Fibroblast of mammary gland (primary cell): ENCODE results near the gene TCF7L2.

ENCODE experiments used
- DNase-seq: peaks from one replicate; pipeline ENCODE4 v3.0.0-alpha.2; 2010; ENCODE audit warnings: low read depth
- H3K4me3 ChIP-seq: 2 replicates; pipeline ENCODE4 v1.5.1; 2011; ENCODE audit warnings: low read depth, mild to moderate bottlenecking, low read length, moderate library complexity; ENCODE audit not compliant: control insufficient read depth
- TF ChIP-seq, protein P1 (sequence below): conservative IDR thresholded peaks from 2 replicates; pipeline ENCODE4 v1.5.1; 2011; ENCODE audit warnings: low read depth, low read length, inconsistent platforms; ENCODE audit not compliant: control insufficient read depth, insufficient read depth

The TCF7L2 gene

DNA sequence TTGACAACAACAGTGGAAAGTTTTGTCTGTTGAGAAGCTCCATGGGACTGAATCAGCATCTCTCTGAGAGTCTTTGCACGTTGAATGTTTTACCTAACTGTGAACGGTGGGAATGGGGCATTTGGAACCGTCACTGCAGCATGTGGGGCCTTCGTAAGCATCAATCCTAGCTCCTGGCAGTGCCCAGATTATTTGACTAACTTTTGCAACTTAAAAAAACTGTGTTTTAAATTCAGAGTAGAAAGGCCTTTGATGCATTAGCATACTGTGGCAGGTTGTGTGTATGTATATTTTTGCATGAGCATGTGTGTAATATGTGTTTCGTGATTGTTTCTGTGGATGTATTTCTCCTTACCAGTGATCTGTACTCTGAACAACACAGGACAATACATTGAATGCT lies 194.5 kb downstream of the TCF7L2 start:
- DNase-seq, result no peak
- TF ChIP-seq, protein P1, sequence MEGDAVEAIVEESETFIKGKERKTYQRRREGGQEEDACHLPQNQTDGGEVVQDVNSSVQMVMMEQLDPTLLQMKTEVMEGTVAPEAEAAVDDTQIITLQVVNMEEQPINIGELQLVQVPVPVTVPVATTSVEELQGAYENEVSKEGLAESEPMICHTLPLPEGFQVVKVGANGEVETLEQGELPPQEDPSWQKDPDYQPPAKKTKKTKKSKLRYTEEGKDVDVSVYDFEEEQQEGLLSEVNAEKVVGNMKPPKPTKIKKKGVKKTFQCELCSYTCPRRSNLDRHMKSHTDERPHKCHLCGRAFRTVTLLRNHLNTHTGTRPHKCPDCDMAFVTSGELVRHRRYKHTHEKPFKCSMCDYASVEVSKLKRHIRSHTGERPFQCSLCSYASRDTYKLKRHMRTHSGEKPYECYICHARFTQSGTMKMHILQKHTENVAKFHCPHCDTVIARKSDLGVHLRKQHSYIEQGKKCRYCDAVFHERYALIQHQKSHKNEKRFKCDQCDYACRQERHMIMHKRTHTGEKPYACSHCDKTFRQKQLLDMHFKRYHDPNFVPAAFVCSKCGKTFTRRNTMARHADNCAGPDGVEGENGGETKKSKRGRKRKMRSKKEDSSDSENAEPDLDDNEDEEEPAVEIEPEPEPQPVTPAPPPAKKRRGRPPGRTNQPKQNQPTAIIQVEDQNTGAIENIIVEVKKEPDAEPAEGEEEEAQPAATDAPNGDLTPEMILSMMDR, result no peak
- no peak overlapping the region for H3K4me3 ChIP-seq

DNA sequence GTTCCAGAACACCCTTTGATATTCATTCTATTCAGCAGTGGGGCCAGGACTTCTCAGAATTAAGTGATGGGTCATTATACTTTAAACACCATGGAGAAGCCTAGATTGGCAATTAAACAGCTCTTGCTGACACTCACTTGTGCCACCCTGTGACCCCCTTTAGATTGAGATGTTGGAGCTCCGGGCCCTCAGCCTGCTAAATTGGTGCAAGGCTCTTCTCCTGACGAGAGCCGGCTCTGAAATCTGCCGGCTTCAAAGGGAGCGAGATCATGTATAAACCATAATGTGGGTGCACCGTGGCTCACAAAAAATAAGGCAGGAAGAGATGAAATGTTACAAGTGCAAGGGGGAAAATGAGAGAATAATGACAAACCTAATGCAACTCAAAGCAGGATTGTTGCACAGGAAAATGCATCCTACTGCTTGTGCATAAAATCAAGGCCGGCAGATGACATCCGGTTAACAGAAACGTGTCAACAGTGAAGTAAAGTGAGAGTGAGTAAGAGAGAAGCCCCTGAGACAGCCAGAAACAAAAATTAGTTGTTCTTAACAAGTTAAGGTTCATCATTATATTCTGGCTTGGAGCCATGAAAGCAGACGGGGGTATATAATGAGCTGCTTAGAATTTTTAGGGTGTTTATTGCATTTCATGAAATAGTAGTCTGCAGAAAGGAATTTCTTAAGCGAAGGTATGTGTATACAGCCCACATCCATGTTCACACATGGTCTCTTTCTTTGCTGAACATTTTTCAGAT lies 198.2 kb downstream of the TCF7L2 start:
- no peak overlapping the region for H3K4me3 ChIP-seq
- no peak for DNase-seq
- TF ChIP-seq, protein P1, result no peak

DNA sequence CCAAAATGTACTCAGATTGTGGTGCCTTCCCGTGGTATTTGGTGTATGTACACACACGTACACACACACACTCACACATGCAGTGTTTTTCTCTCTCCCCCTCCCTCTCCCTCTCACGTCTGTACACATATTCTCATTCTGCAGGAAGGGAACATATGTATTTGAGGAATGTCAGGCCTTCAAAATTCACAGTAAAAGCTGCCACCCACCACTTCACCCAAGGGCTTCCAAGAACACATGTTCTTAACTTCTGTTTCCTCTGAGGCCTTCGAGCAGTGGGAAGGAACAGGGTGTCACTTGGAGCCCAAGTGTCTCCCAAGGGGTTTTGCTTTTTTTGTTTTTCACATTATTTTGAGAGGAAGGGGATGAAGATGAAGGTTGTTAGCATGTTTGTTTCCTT lies 198.9 kb downstream of the TCF7L2 start:
- no peak for DNase-seq
- TF ChIP-seq, protein P1, result no peak
- H3K4me3 ChIP-seq, result no peak overlapping the region

- no peak for DNase-seq
- no peak overlapping the region for H3K4me3 ChIP-seq
- TF ChIP-seq, protein P1, result no peak
These were observed 199.6 kb downstream of the TCF7L2 start for GRCh38 chr10:113149626-113150025.

DNA sequence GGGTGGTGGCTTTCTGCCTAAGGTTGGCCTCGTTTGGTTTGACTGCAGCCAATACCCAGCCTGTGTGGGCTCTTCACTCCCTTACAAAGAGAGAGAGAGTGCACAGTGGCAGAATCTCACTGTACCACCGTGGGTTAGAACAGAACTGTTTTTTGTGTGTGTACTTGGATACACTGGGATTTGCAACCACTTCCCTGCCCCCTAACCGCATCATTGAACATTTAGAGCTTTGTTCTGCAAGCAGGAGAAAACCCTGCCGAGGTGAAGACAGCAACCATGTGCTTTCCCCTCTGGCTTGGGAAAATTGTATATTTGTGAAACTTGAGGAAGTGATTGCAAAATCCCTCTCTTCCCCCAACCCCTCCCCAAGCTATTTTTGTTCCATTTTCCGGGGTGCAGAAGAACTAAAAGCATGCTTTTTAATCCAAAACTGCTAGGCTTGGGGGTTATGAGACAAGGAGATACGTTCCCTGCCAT lies 201.2 kb downstream of the TCF7L2 start:
- TF ChIP-seq, protein P1, result no peak

GRCh38 chr10:113153493-113154102 lies 203.6 kb downstream of the TCF7L2 start:
- TF ChIP-seq, protein P1, result no peak
- H3K4me3 ChIP-seq, result no peak overlapping the region
- peak; percentile 24 for DNase-seq

More for the DNA sequence above, 201.2 kb downstream of the TCF7L2 start:
- DNase-seq, result no peak
- H3K4me3 ChIP-seq, result no peak overlapping the region
